H1 (cell line): Measurements from ENCODE around the gene ZNF597. TPM values are rescaled to one million over a fixed set of nuclear protein-coding genes. Genes with fewer than 3 reads are reported as not detected.
"Not testable (repeated sequence)": the region's sequence is repeated elsewhere in the genome, so short reads cannot be mapped to it uniquely, and the experiment has no call there.

Experiments used
- CTCF ChIA-PET: fragments of 300-600 bp; sonication (Branson Sonifier 250); formaldehyde crosslinking; loops from one replicate; lab custom pipeline; 2021; ENCODE audit not compliant: partially characterized antibody; lab: Charles Lee
- POLR2A ChIA-PET: fragments of 300-600 bp; sonication (Branson Sonifier 250); formaldehyde crosslinking; loops from one replicate; lab custom pipeline; 2021; ENCODE audit warnings: inconsistent platforms; ENCODE audit not compliant: partially characterized antibody; lab: Charles Lee
- DNase-seq, 2 experiments: peaks; one replicate each; pipeline versions ENCODE4 v3.0.0 to v3.0.0-alpha.2; 2010 to 2022; ENCODE audit warnings: low spot score in 2 of 2, low read depth in 1 of 2, mixed read lengths in 1 of 2
- FAIRE-seq: peaks from 2 replicates; lab custom pipeline; 2011; peaks lifted over from hg19 to GRCh38; lab: Jason Lieb, UNC
- H2AFZ ChIP-seq: 2 replicates; pipeline ENCODE4 v1.8.1; 2012; ENCODE audit warnings: low read length, inconsistent platforms
- H2AK5ac ChIP-seq: 2 replicates; pipeline ENCODE4 v1.6.1; 2013; ENCODE audit warnings: low read depth, low read length
- H2BK120ac ChIP-seq: replicated peaks from 2 replicates; pipeline ENCODE3; 2013; ENCODE audit warnings: low read depth, low read length, inconsistent platforms
- H2BK12ac ChIP-seq: 2 replicates; pipeline ENCODE4 v1.6.1; 2013; ENCODE audit warnings: low read depth, low read length
- H2BK15ac ChIP-seq: 2 replicates; pipeline ENCODE4 v1.6.1; 2013; ENCODE audit warnings: low read length
- H2BK20ac ChIP-seq: 2 replicates; pipeline ENCODE4 v1.6.1; 2013; ENCODE audit warnings: low read length
- H2BK5ac ChIP-seq: 2 replicates; pipeline ENCODE4 v1.6.1; 2013; ENCODE audit warnings: low read depth, low read length
- H3K14ac ChIP-seq: 2 replicates; pipeline ENCODE4 v1.6.1; 2013; ENCODE audit warnings: inconsistent platforms; ENCODE audit not compliant: insufficient read length
- H3K18ac ChIP-seq: 2 replicates; pipeline ENCODE4 v1.6.1; 2013; ENCODE audit warnings: low read length; ENCODE audit errors: extremely low read depth
- H3K23ac ChIP-seq: 2 replicates; pipeline ENCODE4 v1.6.1; 2013; ENCODE audit warnings: inconsistent platforms; ENCODE audit not compliant: insufficient read length
- H3K23me2 ChIP-seq: 2 replicates; pipeline ENCODE4 v1.6.1; 2013; ENCODE audit warnings: low read depth, low read length
- H3K27ac ChIP-seq: 2 replicates; pipeline ENCODE4 v1.6.1; 2011; ENCODE audit warnings: low read depth, low read length, inconsistent platforms
- H3K27me3 ChIP-seq, 4 experiments: replicated peaks in 1 of 4; 1 replicate in 1 of 4; 2 replicates in 3 of 4; pipeline versions ENCODE4 v1.6.1 to v1.8.1; 2011 to 2013; ENCODE audit warnings: low read length in 3 of 4, mild to moderate bottlenecking in 3 of 4, inconsistent platforms in 2 of 4, mixed read lengths in 2 of 4, moderate library complexity in 1 of 4; ENCODE audit not compliant: control insufficient read depth in 3 of 4, insufficient read depth in 3 of 4; ENCODE audit errors: extremely low read depth in 1 of 4
- H3K36me3 ChIP-seq, 4 experiments: 2 replicates each; pipeline versions ENCODE4 v1.6.1 to v1.8.1; 2011 to 2013; ENCODE audit warnings: mild to moderate bottlenecking in 4 of 4, low read length in 3 of 4, moderate library complexity in 2 of 4, control low read depth in 1 of 4, inconsistent platforms in 1 of 4; ENCODE audit not compliant: insufficient read depth in 4 of 4, control insufficient read depth in 2 of 4
- H3K4ac ChIP-seq: replicated peaks from 2 replicates; pipeline ENCODE3; 2013; ENCODE audit warnings: low read length, low read depth, mixed read lengths, inconsistent platforms; ENCODE audit not compliant: insufficient read length
- H3K4me1 ChIP-seq, 4 experiments: replicated peaks in 1 of 4; 1 replicate in 1 of 4; 2 replicates in 3 of 4; pipeline versions ENCODE4 v1.6.1 to v1.8.1; 2011 to 2013; ENCODE audit warnings: low read length in 3 of 4, inconsistent platforms in 2 of 4, mixed read lengths in 1 of 4; ENCODE audit not compliant: insufficient read depth in 4 of 4, control insufficient read depth in 3 of 4
- H3K4me2 ChIP-seq, 2 experiments: 2 replicates each; pipeline versions ENCODE4 v1.6.1 to v1.8.1; 2011 to 2013; ENCODE audit warnings: low read depth in 2 of 2, low read length in 2 of 2, control low read depth in 1 of 2, inconsistent platforms in 1 of 2, mild to moderate bottlenecking in 1 of 2; ENCODE audit not compliant: insufficient read depth in 1 of 2
- H3K4me3 ChIP-seq, 4 experiments: fragments of 200-600, 300-600 bp in 1 of 4; sonication (generic), shearing (Covaris generic), sonication (Bioruptor Twin) in 1 of 4; 2 replicates each; pipeline versions ENCODE4 v1.5.1 to v1.8.1; 2011 to 2016; ENCODE audit warnings: low read length in 4 of 4, low read depth in 3 of 4, control low read depth in 2 of 4, inconsistent platforms in 2 of 4, mild to moderate bottlenecking in 2 of 4, mixed read lengths in 1 of 4, moderate library complexity in 1 of 4; ENCODE audit not compliant: insufficient read depth in 2 of 4; ENCODE audit errors: extremely low read depth in 1 of 4
- H3K56ac ChIP-seq: replicated peaks from 2 replicates; pipeline ENCODE3; 2013; ENCODE audit warnings: low read depth, mild to moderate bottlenecking, mixed read lengths, low read length, inconsistent platforms; ENCODE audit not compliant: insufficient read length
- H3K79me1 ChIP-seq: 2 replicates; pipeline ENCODE4 v1.6.1; 2013; ENCODE audit warnings: low read depth, low read length, control low read depth
- H3K79me2 ChIP-seq, 2 experiments: 2 replicates each; pipeline versions ENCODE4 v1.6.1 to v1.8.1; 2012 to 2013; ENCODE audit warnings: low read length in 2 of 2, mild to moderate bottlenecking in 2 of 2, inconsistent platforms in 1 of 2; ENCODE audit not compliant: insufficient read depth in 2 of 2, control insufficient read depth in 1 of 2
- H3K9ac ChIP-seq, 4 experiments: replicated peaks in 1 of 4; 1 replicate in 1 of 4; 2 replicates in 3 of 4; pipeline versions ENCODE4 v1.6.1 to v1.8.1; 2011 to 2013; ENCODE audit warnings: low read depth in 3 of 4, low read length in 3 of 4, control low read depth in 2 of 4, mild to moderate bottlenecking in 2 of 4, moderate library complexity in 2 of 4, inconsistent platforms in 1 of 4; ENCODE audit errors: extremely low read depth in 1 of 4
- H3K9me3 ChIP-seq, 2 experiments: 2 replicates each; pipeline versions ENCODE4 v1.6.1 to v1.8.1; 2012 to 2013; ENCODE audit warnings: mild to moderate bottlenecking in 2 of 2, moderate library complexity in 2 of 2, control low read depth in 1 of 2, inconsistent platforms in 1 of 2, low read depth in 1 of 2, low read length in 1 of 2, mixed read lengths in 1 of 2; ENCODE audit not compliant: insufficient read depth in 2 of 2
- H4K20me1 ChIP-seq, 2 experiments: replicated peaks in 1 of 2; 2 replicates each; pipeline versions ENCODE3 to v1.8.1; 2011 to 2013; ENCODE audit warnings: inconsistent platforms in 2 of 2, low read length in 2 of 2, mild to moderate bottlenecking in 1 of 2; ENCODE audit not compliant: insufficient read depth in 2 of 2, control insufficient read depth in 1 of 2
- H4K5ac ChIP-seq: 2 replicates; pipeline ENCODE4 v1.6.1; 2013; ENCODE audit warnings: low read length, low read depth, mixed read lengths, inconsistent platforms; ENCODE audit not compliant: insufficient read length
- H4K8ac ChIP-seq: 2 replicates; pipeline ENCODE4 v1.8.0; 2013; ENCODE audit warnings: mild to moderate bottlenecking, moderate library complexity, low read length, inconsistent platforms; ENCODE audit not compliant: insufficient read depth; ENCODE audit errors: extremely low read depth
- H4K91ac ChIP-seq: replicated peaks from 2 replicates; pipeline ENCODE3; 2013; ENCODE audit warnings: low read length, mixed read lengths, inconsistent platforms; ENCODE audit not compliant: insufficient read length
- WGBS, 2 experiments: shearing (Covaris generic) in 1 of 2; methylation state at CpG; one replicate each; pipeline versions ENCODE4 v1.1.6 to v1.1.7; 2013 to 2015; ENCODE audit warnings: low lambda C conversion rate in 2 of 2, mixed read lengths in 2 of 2, inconsistent platforms in 1 of 2, low coverage in 1 of 2, missing lambda C conversion rate in 1 of 2; ENCODE audit not compliant: insufficient replicate concordance in 2 of 2, insufficient coverage in 1 of 2, insufficient read length in 1 of 2; ENCODE audit errors: extremely low coverage in 1 of 2, missing lambda C conversion rate in 1 of 2; 5-methylcytosine and 5-hydroxymethylcytosine counted together
- polyA plus RNA-seq, 7 experiments: library from polyadenylated mRNA; depleted of rRNA in 3 of 7; stranded (reverse) in 5 of 7; unstranded in 2 of 7; fragments of >200 nt in 5 of 7; fragments of 200-250 nt in 2 of 7; gene quantifications; 1 replicate in 5 of 7; 2 replicates in 1 of 7; 4 replicates in 1 of 7; pipeline versions ENCODE4 v1.2.1 to v1.2.3, GENCODE V29; 2011 to 2013; ENCODE audit warnings: missing spikeins in 2 of 7, mixed read lengths in 2 of 7
- total RNA-seq: library from RNA; stranded (reverse); fragmentation: NEBNext Ultra II Directional; extraction: Animal tissue kit (Norgen Biotek cat#: 25700); gene quantifications from 2 replicates; pipeline ENCODE4 v1.2.1, GENCODE V29; 2021

The ZNF597 gene
- total and polyA plus RNA-seq, 2 of the 8 experiments (the other 6 are each of a cell fraction or from before 2014, with no cell fraction given): 0.68 to 2.6 TPM

DNA sequence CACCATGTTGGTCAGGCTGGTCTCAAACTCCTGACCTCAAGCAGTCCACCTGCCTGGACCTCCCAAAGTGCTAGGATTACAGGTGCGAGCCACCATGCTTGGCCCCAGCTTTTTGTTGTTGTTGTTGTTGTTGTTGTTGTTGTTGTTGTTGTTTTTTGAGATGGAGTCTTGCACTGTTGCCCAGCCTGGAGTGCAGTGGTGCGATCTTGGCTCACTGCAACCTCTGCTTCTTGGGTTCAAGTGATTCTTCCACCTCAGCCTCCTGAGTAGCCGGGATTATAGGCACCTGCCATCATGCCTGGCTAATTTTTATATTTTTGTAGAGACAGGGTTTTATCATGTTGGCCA lies 30.3 kb upstream of the ZNF597 start:
- H3K56ac ChIP-seq, H2BK120ac ChIP-seq, H3K4ac ChIP-seq, H3K4me3 ChIP-seq, H2BK20ac ChIP-seq, H2BK5ac ChIP-seq, H3K27me3 ChIP-seq, H3K18ac ChIP-seq, CTCF ChIA-PET, H4K8ac ChIP-seq, H3K14ac ChIP-seq, FAIRE-seq, H2BK12ac ChIP-seq, H3K23ac ChIP-seq, H3K36me3 ChIP-seq, H3K9ac ChIP-seq, H3K4me2 ChIP-seq, H3K9me3 ChIP-seq, H2AK5ac ChIP-seq, H4K91ac ChIP-seq, DNase-seq, H2AFZ ChIP-seq, H2BK15ac ChIP-seq, H4K5ac ChIP-seq, H3K23me2 ChIP-seq, H3K4me1 ChIP-seq, H3K27ac ChIP-seq: not testable (repeated sequence)
- H3K79me1 ChIP-seq: peaks cover 17% of the 10 kb centered on the region
- peaks cover 5 to 72% of the 10 kb centered on the region in 2 experiments; a peak in 3 of 4 replicates for H3K79me2 ChIP-seq
- WGBS, 2 experiments: 95% methylated on average over 3 of the region's 3 CpGs; no CpG with 5 or more reads in 1 of the 2 experiments
- H4K20me1 ChIP-seq: peaks cover 10 to 11% of the 10 kb centered on the region in 2 experiments
- POLR2A ChIA-PET: interaction anchor here (3.0 kb wide), 1 partner anchor 17 kb away, joined by 9 read pairs; no protein-coding TSS in a partner anchor
